Panc1 (cell line): Measurements from ENCODE around the gene KRTAP10-6.

Source experiments
- TF ChIP-seq, protein P1 (sequence below): fragments of 450-650 bp; IDR thresholded peaks from 2 replicates; pipeline ENCODE4 v1.5.1; 2017; ENCODE audit warnings: mild to moderate bottlenecking
- TF ChIP-seq, protein P2 (sequence below), 2 experiments: IDR thresholded peaks; 2 replicates each; pipeline ENCODE4 v1.6.1; 2011 to 2012; ENCODE audit warnings: low read depth in 2 of 2, control low read depth in 1 of 2, low read length in 1 of 2, mild to moderate bottlenecking in 1 of 2, moderate library complexity in 1 of 2; ENCODE audit not compliant: insufficient read depth in 1 of 2

DNA sequence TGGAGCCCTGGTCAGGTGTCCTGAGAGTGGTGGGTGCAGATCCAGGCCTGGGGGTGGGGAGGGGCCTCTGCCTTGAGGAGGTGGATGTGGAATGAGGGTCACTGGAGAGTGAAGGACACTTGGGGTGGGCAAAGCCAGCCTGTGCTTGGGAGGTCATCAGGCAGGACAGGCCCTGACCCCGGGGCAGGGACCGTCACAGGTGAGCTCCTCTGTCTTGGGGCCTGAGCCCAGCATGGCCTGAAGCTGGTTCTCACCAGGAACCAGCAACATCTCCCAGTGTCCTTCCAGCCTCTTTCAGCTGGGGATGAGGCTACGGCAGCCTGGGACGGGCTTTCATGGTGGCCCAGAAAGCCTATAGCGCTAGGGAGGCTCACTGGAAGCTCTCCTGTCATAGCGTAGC is 40.2 kb downstream of the KRTAP10-6 start:
- TF ChIP-seq, protein P1, sequence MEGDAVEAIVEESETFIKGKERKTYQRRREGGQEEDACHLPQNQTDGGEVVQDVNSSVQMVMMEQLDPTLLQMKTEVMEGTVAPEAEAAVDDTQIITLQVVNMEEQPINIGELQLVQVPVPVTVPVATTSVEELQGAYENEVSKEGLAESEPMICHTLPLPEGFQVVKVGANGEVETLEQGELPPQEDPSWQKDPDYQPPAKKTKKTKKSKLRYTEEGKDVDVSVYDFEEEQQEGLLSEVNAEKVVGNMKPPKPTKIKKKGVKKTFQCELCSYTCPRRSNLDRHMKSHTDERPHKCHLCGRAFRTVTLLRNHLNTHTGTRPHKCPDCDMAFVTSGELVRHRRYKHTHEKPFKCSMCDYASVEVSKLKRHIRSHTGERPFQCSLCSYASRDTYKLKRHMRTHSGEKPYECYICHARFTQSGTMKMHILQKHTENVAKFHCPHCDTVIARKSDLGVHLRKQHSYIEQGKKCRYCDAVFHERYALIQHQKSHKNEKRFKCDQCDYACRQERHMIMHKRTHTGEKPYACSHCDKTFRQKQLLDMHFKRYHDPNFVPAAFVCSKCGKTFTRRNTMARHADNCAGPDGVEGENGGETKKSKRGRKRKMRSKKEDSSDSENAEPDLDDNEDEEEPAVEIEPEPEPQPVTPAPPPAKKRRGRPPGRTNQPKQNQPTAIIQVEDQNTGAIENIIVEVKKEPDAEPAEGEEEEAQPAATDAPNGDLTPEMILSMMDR, result no peak
- TF ChIP-seq, protein P2, sequence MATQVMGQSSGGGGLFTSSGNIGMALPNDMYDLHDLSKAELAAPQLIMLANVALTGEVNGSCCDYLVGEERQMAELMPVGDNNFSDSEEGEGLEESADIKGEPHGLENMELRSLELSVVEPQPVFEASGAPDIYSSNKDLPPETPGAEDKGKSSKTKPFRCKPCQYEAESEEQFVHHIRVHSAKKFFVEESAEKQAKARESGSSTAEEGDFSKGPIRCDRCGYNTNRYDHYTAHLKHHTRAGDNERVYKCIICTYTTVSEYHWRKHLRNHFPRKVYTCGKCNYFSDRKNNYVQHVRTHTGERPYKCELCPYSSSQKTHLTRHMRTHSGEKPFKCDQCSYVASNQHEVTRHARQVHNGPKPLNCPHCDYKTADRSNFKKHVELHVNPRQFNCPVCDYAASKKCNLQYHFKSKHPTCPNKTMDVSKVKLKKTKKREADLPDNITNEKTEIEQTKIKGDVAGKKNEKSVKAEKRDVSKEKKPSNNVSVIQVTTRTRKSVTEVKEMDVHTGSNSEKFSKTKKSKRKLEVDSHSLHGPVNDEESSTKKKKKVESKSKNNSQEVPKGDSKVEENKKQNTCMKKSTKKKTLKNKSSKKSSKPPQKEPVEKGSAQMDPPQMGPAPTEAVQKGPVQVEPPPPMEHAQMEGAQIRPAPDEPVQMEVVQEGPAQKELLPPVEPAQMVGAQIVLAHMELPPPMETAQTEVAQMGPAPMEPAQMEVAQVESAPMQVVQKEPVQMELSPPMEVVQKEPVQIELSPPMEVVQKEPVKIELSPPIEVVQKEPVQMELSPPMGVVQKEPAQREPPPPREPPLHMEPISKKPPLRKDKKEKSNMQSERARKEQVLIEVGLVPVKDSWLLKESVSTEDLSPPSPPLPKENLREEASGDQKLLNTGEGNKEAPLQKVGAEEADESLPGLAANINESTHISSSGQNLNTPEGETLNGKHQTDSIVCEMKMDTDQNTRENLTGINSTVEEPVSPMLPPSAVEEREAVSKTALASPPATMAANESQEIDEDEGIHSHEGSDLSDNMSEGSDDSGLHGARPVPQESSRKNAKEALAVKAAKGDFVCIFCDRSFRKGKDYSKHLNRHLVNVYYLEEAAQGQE (IDR thresholded peaks at IDR 0.05; ENCODE audit: insufficient read depth in 1 of 2, low read depth in 2 of 2, low read length in 1 of 2), result no peak
